ENCODE results near the gene BCL6B. TPM values are rescaled to one million over a fixed set of nuclear protein-coding genes. Genes with fewer than 3 reads are reported as not detected.
"Not testable (repeated sequence)": the region's sequence is repeated elsewhere in the genome, so short reads cannot be mapped to it uniquely, and the experiment has no call there.

The BCL6B gene, protein sequence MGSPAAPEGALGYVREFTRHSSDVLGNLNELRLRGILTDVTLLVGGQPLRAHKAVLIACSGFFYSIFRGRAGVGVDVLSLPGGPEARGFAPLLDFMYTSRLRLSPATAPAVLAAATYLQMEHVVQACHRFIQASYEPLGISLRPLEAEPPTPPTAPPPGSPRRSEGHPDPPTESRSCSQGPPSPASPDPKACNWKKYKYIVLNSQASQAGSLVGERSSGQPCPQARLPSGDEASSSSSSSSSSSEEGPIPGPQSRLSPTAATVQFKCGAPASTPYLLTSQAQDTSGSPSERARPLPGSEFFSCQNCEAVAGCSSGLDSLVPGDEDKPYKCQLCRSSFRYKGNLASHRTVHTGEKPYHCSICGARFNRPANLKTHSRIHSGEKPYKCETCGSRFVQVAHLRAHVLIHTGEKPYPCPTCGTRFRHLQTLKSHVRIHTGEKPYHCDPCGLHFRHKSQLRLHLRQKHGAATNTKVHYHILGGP
- total RNA-seq (10 to 100 TPM in 6 of 9 donors, 1 to 10 TPM in 3; 9.0 to 32.8 (median 14.9) TPM), polyA plus RNA-seq (10 to 100 TPM in 1 of 2 donors, 1 to 10 TPM in 1; 5.9 to 10.3 TPM)
- long read RNA-seq, donor 1, partial matches to known transcripts, result 2 of 4 reads
- long read RNA-seq, donor 1, other reads (novel, unspliced or antisense), result 2 of 4 reads
- long read RNA-seq, donor 2, partial matches to known transcripts, result 12 of 14 reads
- long read RNA-seq, donor 2, other reads (novel, unspliced or antisense), result 2 of 14 reads
- long read RNA-seq, donor 3, partial matches to known transcripts, result 6 of 6 reads
- long read RNA-seq, donor 3, other reads (novel, unspliced or antisense), result 0 of 6 reads

DNA sequence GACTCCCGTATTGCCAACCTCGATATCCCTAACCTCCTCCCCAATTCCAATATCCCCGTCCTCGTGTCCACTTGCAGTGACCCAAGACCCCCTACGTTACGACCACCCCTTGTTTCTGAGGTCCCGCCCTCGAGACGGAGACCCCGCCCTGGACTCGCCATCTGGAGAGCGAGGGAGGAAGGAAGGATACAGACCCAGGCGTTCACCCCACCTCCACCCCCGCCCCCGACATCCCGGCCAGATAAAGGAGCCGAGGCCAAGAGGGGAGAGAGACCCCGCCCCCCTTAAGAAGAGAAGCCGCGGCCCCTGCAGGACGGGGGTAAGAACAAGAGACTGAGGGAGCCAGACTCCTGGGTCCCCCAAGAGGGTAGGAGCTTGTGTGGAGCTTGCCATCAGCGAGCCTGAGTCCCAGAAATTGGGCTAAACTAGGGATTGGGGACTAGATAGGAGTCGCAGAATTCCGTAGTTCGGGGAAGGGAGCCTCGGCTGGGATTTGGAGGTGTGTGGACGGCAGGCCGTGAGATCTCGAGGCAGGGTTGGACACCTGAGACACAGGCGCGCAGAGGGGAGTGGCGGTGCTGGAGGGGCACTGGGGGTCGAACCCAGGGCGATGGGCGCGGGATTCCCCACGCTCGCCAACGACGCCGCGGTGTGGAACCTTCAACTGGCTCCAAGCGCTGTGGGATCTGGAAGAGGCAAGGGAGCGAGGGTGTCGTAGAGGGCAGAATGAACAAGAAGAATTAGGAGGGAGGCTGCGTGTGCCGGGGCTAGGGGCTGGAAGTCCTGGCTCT lies at the start of gene BCL6B:
BCL6B (plus strand) TSS at position 270 of the 791 bp plus-strand sequence. CDS start 622 bp downstream, outside the sequence.
- peak; percentile 53 to 81 (median 74) for DNase-seq
- ATAC-seq, result peak; percentile 8 to 67 (median 29)
- peak within 1 kb of the TSS; percentile 32 to 79 (median 62) for H3K4me3 ChIP-seq
- H3K36me3 ChIP-seq, result peaks cover 0 to 31% (median 3%) of the 10 kb centered on the region in 9 donors
- H3K27me3 ChIP-seq, result peaks cover 0 to 24% (median 0%) of the 10 kb centered on the region in 9 donors
- no peaks in the 10 kb centered on the region for H3K9me3 ChIP-seq
- TF ChIP-seq CTCF (IDR thresholded peaks at IDR 0.05) (no peak), POLR2A (IDR thresholded peaks at IDR 0.05) (no peak)
- H3K4me1 ChIP-seq, result peaks cover 5 to 82% (median 39%) of the 10 kb centered on the region in 12 donors
- WGBS, 4 donors, result 7 to 8% (median 7%) methylated on average over 35 to 47 of the region's 47 CpGs
- peak within 1 kb of the TSS; percentile 80 to 99 (median 96) for H3K27ac ChIP-seq
- intact Hi-C loops (cut with DNase I), result loop anchor here in 3 of 10 donors (1.0 to 10.0 kb wide), 3 partner anchors 109 to 268 kb away; partner anchors contain the start of gene XAF1 (in 1 of the 3)

- H3K4me1 ChIP-seq; H3K27me3 ChIP-seq; H3K27ac ChIP-seq; H3K4me3 ChIP-seq; DNase-seq; ATAC-seq; H3K36me3 ChIP-seq; intact Hi-C loops (cut with DNase I): not testable (repeated sequence)
- 94 to 95% (median 94%) methylated on average over 5 of the region's 5 CpGs for WGBS, 4 donors
- H3K9me3 ChIP-seq, result peaks cover 0 to 17% (median 2%) of the 10 kb centered on the region in 12 donors
Observed at GRCh38 chr17:6979440-6979839, 43.4 kb upstream of the BCL6B start.

GRCh38 chr17:6981426-6981825 lies 41.4 kb upstream of the BCL6B start:
- Histone ChIP-seq H3K4me1 (no peaks in the 10 kb centered on the region), H3K4me3 (no peak overlapping the region), H3K27me3 (no peaks in the 10 kb centered on the region), H3K27ac (no peak overlapping the region), H3K9me3 (peaks cover 0 to 17% (median 2%) of the 10 kb centered on the region in 12 donors), H3K36me3 (no peaks in the 10 kb centered on the region)
- intact Hi-C loops (cut with DNase I), result no loop called here
- TF ChIP-seq POLR2A (IDR thresholded peaks at IDR 0.05) (no peak), CTCF (IDR thresholded peaks at IDR 0.05) (no peak)
- DNase-seq (no peak), ATAC-seq (no peak)
- 45 to 65% (median 57%) methylated on average over 1 of the region's 1 CpG for WGBS, 4 donors

DNA sequence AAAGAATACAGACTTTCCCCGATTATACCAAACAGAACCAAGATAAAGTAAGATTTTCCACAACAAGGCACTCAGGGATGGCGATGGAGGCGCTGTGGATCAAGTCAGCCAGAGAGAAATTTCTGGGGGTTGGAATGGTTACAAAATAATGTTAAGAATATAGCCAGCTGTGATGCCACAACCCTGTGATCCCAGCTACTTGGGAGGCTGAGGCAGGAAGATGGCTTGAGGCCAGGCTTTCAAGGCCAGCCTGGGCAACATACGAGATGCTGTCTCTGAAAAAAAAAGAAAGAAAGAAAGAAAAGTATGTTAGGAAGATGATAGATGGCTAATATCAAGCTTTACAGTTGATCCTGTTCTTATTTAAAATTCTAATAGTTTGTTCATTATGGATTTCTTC lies 37.6 kb upstream of the BCL6B start:
- DNase-seq (no peak), ATAC-seq (no peak)
- intact Hi-C loops (cut with DNase I), result no loop called here
- TF ChIP-seq CTCF (IDR thresholded peaks at IDR 0.05), result no peak
- TF ChIP-seq POLR2A (IDR thresholded peaks at IDR 0.05), result no peak
- H3K4me3 ChIP-seq, result no peak overlapping the region
- H3K4me1 ChIP-seq, result no peaks in the 10 kb centered on the region
- peaks cover 0 to 6% (median 0%) of the 10 kb centered on the region in 12 donors for H3K9me3 ChIP-seq
- 78 to 85% (median 81%) methylated on average over 4 of the region's 4 CpGs for WGBS, 4 donors
- no peaks in the 10 kb centered on the region for H3K36me3 ChIP-seq
- no peak overlapping the region for H3K27ac ChIP-seq
- no peaks in the 10 kb centered on the region for H3K27me3 ChIP-seq

Measured in heart left ventricle (tissue), 16 donors.